Loucy (cell line): ENCODE measurements around the gene RRM1.
A peak's percentile ranks its signal among the peaks of the same experiment; 100 is the strongest.
"Not testable (repeated sequence)": the region's sequence is repeated elsewhere in the genome, so short reads cannot be mapped to it uniquely, and the experiment has no call there.

Experiments used
- H2AFZ ChIP-seq: fragments of 200-600 bp; sonication (generic); 2 replicates; pipeline ENCODE4 v1.6.0; 2016; ENCODE audit warnings: antibody characterized with exemption, mild to moderate bottlenecking, low read length, moderate library complexity
- H3F3A ChIP-seq: fragments of 200-600 bp; 2 replicates; pipeline ENCODE4 v1.6.0; 2016; ENCODE audit warnings: antibody characterized with exemption, low read depth, mild to moderate bottlenecking
- H3K27me3 ChIP-seq: fragments of 200-600 bp; sonication (generic); 2 replicates; pipeline ENCODE4 v1.6.1; 2014; ENCODE audit warnings: low read length, mild to moderate bottlenecking; ENCODE audit not compliant: insufficient read depth, poor library complexity, severe bottlenecking
- H3K36me3 ChIP-seq: fragments of 200-600 bp; sonication (generic); 2 replicates; pipeline ENCODE4 v1.6.1; 2016; ENCODE audit warnings: low read length; ENCODE audit not compliant: insufficient read depth
- H3K4me1 ChIP-seq: fragments of 200-600 bp; sonication (generic); 2 replicates; pipeline ENCODE4 v1.5.1; 2014; ENCODE audit warnings: low read length, mild to moderate bottlenecking; ENCODE audit not compliant: insufficient read depth, poor library complexity, severe bottlenecking
- H3K4me2 ChIP-seq: fragments of 200-600 bp; sonication (generic); 2 replicates; pipeline ENCODE4 v1.6.0; 2014; ENCODE audit warnings: antibody characterized with exemption, low read length, low read depth, mild to moderate bottlenecking; ENCODE audit not compliant: poor library complexity, severe bottlenecking
- H3K4me3 ChIP-seq: fragments of 200-600 bp; sonication (generic); 2 replicates; pipeline ENCODE4 v1.5.1; 2014; ENCODE audit warnings: low read length, mild to moderate bottlenecking, mixed read lengths; ENCODE audit not compliant: poor library complexity, severe bottlenecking
- H3K79me2 ChIP-seq: fragments of 200-600 bp; sonication (generic); 2 replicates; pipeline ENCODE4 v1.6.1; 2014; ENCODE audit warnings: low read length; ENCODE audit not compliant: insufficient read depth
- H3K9ac ChIP-seq: fragments of 200-600 bp; sonication (generic); 2 replicates; pipeline ENCODE4 v1.6.0; 2014; ENCODE audit warnings: mild to moderate bottlenecking, low read depth, low read length, moderate library complexity; ENCODE audit not compliant: poor library complexity, severe bottlenecking
- H3K9me2 ChIP-seq: fragments of 200-600 bp; sonication (generic); replicated peaks from 2 replicates; pipeline ENCODE4 v1.6.1; 2016; ENCODE audit warnings: low read depth, low read length, mixed read lengths
- H3K9me3 ChIP-seq: fragments of 200-600 bp; sonication (generic); 2 replicates; pipeline ENCODE4 v1.6.1; 2014; ENCODE audit warnings: mild to moderate bottlenecking, antibody characterized with exemption, low read length, low read depth; ENCODE audit not compliant: insufficient read depth
- H4K20me1 ChIP-seq: fragments of 200-600 bp; sonication (generic); 2 replicates; pipeline ENCODE4 v1.6.0; 2014; ENCODE audit warnings: antibody characterized with exemption, low read length, mild to moderate bottlenecking; ENCODE audit not compliant: insufficient read depth, poor library complexity, severe bottlenecking
- CTCF ChIP-seq: fragments of 200-600 bp; sonication (generic); conservative IDR thresholded peaks from 2 replicates; pipeline ENCODE4 v1.5.1; 2014; ENCODE audit warnings: mild to moderate bottlenecking, antibody characterized with exemption, low read length
- EZH2phosphoT487 ChIP-seq: fragments of 200-600 bp; IDR thresholded peaks from 2 replicates; pipeline ENCODE4 v1.6.1; 2018; ENCODE audit warnings: antibody characterized with exemption, mild to moderate bottlenecking, moderate library complexity, borderline replicate concordance

RRM1 gene

DNA sequence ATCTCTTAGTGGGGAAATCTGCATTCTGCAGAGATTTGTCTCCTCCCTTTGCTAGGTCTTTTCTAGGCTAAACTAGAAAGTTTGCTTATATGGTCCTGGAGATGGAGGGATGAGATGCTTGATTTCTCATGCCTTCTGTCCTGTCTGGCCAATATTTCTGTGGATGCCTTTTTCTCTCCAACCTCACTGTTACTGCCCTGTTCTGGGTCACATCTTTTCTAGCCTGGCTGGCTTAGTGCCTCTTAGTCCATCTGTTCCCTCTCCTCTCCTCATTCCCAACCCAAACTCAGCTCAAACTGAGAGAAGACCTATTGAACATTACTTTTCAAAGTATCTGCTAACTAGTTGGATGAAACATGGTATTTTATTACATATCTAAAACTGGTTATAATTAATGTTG lies 62.0 kb downstream of the RRM1 start:
- Histone ChIP-seq H2AFZ (no peak overlapping the region), H3K36me3 (no peaks in the 10 kb centered on the region), H3K4me3 (no peak overlapping the region), H3K9me2 (no peaks in the 10 kb centered on the region), H3K79me2 (no peaks in the 10 kb centered on the region), H3K4me1 (peaks cover 22% of the 10 kb centered on the region), H3K4me2 (no peak overlapping the region), H4K20me1 (no peaks in the 10 kb centered on the region), H3K27me3 (no peaks in the 10 kb centered on the region), H3K9ac (no peak overlapping the region), H3K9me3 (no peaks in the 10 kb centered on the region), H3F3A (no peaks in the 10 kb centered on the region)
- TF ChIP-seq EZH2phosphoT487 (no peak), CTCF (no peak)

GRCh38 chr11:4158818-4159217 lies 64.2 kb downstream of the RRM1 start:
- not testable (repeated sequence) for H3K4me2 ChIP-seq, H3F3A ChIP-seq, H3K9me2 ChIP-seq, H4K20me1 ChIP-seq, H3K79me2 ChIP-seq, H3K4me3 ChIP-seq, H3K9ac ChIP-seq, H3K36me3 ChIP-seq, H2AFZ ChIP-seq, H3K27me3 ChIP-seq, H3K9me3 ChIP-seq
- peaks cover 10% of the 10 kb centered on the region for H3K4me1 ChIP-seq

GRCh38 chr11:4161305-4161704 lies 66.7 kb downstream of the RRM1 start:
- no peaks in the 10 kb centered on the region for H4K20me1 ChIP-seq
- H2AFZ ChIP-seq: 0 out of 2 replicates have a peak overlapping the region, but pooled peaks have one; percentile 21
- TF ChIP-seq CTCF (no peak), EZH2phosphoT487 (no peak)

GRCh38 chr11:4164884-4165590 lies 70.4 kb downstream of the RRM1 start:
- Histone ChIP-seq H3K9me3 (no peaks in the 10 kb centered on the region), H3K9ac (no peak overlapping the region), H2AFZ (no peak overlapping the region), H3K9me2 (no peaks in the 10 kb centered on the region), H3K4me1 (peaks cover 8% of the 10 kb centered on the region), H3K79me2 (no peaks in the 10 kb centered on the region), H3K36me3 (no peaks in the 10 kb centered on the region), H3K4me2 (no peak overlapping the region), H3K4me3 (no peak overlapping the region), H3K27me3 (no peaks in the 10 kb centered on the region), H4K20me1 (no peaks in the 10 kb centered on the region), H3F3A (no peaks in the 10 kb centered on the region)
- TF ChIP-seq CTCF (no peak), EZH2phosphoT487 (no peak)

More at GRCh38 chr11:4161305-4161704, 66.7 kb downstream of the RRM1 start:
- Histone ChIP-seq H3K4me1 (peaks cover 8% of the 10 kb centered on the region), H3K9ac (no peak overlapping the region), H3K4me2 (no peak overlapping the region), H3F3A (no peaks in the 10 kb centered on the region), H3K27me3 (no peaks in the 10 kb centered on the region), H3K9me2 (no peaks in the 10 kb centered on the region), H3K36me3 (no peaks in the 10 kb centered on the region), H3K4me3 (no peak overlapping the region), H3K79me2 (no peaks in the 10 kb centered on the region), H3K9me3 (no peaks in the 10 kb centered on the region)
